Stimulated activated CD4-positive, alpha-beta T cell treated with anti-CD3 and anti-CD28 coated beads, Interleukin-15, amount 100 ng/mL, for 24 hours (primary cell): ENCODE data around the gene SMIM1.
"Not testable (repeated sequence)": the region's sequence is repeated elsewhere in the genome, so short reads cannot be mapped to it uniquely, and the experiment has no call there.

Source experiments
- DNase-seq: peaks from one replicate; pipeline ENCODE4 v3.0.0-alpha.2; 2020

Gene SMIM1

DNA sequence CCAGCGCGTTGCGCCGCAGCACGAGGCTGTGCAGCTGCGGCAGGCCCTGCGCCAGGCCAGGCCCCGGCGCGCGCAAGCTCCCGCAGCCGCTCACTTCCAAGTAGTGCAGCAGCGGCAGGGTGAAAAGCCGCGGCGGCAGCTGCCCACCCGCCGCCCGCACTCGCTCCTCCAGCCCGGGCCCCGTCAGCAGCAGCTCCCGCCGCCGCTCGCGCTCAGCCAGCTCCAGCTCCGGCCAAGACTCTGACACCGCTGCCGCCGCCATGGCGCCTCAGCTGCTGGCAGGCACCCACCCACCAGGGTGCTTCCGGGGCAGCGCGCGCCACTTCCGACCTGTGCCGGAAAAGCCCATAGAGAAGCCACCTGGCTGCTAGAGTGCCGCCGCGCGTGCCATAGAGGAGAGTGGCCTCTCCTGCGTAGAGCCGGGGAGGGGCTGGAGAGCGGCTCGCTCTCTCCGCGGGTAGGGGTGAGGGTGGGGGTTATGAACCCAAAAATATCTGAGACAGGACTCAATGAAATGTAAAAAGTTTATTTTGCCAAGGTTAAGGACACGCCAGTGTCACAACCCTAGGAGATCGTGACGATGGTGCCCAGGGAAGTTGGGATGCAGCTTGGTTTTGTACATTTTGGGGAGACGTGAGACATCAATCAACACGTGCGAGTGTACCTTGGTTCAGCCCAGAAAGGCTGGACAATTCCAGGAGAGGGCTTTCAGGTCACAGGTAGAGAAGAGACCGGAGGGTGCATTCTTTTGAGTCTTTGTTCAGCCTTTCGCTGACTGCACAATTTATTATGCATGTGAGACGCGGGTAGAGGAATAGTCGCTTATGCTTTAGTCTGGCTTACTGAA is 23.9 kb downstream of the SMIM1 start, which contains the start of gene LRRC47:
Gene LRRC47, minus strand, starts transcription at position 284 of the 847 bp plus-strand sequence. Its CDS starts 22 bp downstream, at position 262.
- peak; percentile 97 for DNase-seq

DNA sequence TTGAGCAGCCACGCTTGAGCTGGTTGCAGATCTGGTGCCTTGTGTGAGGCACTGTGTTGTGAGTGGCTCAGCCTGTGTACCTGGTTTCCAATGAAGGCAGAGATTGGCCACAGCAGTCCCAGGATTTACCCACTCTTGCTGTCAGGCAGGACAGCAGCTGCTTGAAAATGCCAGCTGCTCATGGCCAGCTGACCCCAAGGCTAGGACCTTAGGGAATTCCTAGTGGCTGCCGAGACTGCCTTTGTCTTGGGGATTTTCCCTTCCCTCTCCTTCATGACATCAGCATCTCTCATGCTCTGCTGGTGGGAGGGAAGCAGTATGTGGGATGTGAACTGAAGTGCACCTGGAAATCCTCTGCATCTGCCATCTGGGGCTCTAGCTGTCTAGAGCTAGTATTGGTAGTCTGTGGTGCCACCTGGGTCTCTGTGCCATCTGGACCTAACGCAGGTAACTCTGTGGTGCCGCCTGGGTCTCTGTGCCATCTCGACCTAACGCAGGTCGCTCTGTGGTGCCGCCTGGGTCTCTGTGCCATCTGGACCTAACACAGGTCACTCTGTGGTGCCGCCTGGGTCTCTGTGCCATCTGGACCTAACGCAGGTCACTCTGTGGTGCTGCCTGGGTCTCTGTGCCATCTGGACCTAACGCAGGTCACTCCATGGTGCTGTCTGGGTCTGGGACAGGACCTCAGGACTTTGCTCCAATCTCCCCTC is 27.6 kb downstream of the SMIM1 start:
- DNase-seq: no peak

DNA sequence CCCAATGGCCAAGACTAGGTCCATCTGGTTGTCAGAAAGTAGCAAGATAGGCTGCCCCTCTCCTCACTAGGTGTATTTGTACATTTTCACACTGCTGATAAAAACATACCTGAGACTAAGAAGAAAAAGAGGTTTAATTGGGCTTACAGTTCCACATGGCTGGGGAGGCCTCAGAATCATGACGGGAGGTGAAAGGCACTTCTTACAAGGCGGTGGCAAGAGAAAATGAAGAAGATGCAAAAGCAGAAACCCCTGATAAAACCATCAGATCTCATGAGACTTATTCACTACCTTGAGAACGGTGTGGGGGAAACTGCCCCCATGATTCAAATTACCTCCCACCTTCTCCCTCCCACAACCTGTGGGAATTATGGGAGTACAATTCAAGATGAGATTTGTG is 28.2 kb downstream of the SMIM1 start:
- DNase-seq: not testable (repeated sequence)

DNA sequence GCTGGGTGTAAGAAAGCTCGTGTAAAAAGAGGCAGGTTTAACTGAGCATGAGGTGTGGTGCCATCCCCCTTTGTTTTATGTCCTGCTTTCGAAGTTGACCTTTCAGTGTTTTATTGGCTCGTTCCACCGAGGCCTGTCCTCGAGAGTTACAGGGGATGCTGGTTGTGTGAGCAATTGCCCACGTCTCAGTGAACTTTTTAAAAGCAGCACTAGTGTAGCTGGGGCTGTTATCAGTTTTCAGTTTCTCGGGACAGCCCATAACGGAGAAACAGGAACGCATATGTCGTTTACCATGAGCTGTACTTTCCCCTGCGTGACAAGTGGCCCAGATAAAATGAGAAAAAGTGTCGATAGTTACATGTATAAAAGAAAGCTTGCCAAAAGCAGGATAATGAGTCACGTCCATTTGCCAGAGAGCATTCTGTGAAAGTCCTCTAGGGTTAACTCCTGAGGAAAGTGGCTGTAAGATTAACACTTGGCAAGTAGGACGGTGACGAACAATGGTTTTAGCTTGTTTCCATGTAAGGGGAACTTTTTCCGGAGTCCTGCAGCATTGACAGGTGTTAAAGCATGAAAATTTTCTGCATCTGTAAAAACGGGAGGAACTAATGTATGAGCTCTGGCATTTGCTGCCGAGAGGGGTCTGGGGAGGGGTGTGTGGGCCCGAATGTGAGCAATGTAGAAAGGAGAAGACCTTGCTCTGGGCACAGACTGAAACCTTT is 31.5 kb downstream of the SMIM1 start:
- no peak for DNase-seq

DNA sequence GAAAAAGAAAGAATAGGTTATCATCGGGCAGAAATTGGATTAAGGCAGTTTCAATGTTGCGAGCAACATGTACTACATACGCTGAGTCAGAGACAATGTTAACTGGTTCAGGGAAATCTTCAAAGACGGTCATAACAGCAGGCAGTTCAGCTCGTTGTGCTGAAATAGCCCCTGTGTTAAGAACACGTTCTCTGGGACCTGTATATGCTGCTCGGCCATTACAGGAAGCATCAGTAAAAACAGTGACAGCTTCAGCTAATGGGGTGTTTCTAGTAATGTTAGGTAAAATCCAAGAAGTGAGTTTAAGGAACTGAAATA is 32.0 kb downstream of the SMIM1 start:
- not testable (repeated sequence) for DNase-seq

DNA sequence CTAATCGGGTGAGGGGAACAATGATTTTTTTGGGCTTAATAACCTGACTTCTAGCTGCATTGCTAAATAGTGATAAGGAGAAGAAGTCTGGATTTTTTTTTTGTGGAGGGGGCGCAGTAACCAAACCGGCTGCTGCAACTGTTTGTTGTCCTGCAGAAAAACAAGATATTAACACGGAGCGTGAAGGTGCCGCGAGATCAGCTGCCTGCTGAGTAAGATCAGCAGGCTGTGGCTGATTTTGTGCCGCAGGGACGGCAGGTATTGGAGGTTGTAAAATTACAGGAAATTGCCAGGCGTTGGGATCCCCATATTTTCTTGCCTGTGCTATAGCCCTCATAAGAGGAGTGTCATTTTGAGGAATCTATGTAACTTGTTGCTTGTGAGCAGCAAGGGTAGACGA is 32.5 kb downstream of the SMIM1 start:
- no peak for DNase-seq

DNA sequence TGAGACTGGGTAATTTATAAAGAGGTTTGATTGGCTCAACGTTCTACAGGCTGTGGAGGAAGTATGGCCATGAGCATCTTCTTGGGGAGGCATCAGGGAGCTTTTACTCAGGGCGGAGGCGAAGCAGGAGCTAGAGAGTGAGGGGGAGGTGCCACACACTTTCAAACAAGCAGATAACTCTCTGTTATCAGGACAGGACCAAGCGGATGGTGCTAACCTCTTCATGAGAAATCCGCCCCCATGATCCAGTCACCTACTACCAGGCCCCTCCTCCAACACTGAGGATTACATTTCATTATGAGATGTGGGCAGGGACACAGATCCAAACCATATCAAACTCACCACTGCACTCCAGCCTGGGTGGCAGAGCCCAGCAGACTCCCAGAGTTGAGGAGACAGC is 35.2 kb downstream of the SMIM1 start:
- no peak for DNase-seq

DNA sequence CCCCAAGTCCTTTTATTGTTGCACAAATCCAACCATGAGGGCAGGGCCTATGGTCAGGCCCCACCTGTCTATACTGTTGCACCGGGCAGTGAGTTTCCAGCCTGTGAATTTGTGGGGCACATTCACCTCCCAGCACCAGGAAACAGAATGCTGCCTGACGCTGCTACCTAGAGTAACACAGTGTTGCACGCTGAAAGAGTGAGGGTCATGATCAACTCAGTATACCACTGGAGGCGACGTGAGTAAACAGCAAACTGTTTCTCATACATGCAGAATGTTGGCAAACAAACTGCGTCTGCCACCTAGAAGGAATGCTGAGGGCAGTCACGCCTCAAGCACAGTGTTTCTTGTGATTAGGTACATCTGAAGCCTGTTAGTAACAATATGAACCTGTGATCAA is 37.1 kb downstream of the SMIM1 start:
- DNase-seq: no peak

DNA sequence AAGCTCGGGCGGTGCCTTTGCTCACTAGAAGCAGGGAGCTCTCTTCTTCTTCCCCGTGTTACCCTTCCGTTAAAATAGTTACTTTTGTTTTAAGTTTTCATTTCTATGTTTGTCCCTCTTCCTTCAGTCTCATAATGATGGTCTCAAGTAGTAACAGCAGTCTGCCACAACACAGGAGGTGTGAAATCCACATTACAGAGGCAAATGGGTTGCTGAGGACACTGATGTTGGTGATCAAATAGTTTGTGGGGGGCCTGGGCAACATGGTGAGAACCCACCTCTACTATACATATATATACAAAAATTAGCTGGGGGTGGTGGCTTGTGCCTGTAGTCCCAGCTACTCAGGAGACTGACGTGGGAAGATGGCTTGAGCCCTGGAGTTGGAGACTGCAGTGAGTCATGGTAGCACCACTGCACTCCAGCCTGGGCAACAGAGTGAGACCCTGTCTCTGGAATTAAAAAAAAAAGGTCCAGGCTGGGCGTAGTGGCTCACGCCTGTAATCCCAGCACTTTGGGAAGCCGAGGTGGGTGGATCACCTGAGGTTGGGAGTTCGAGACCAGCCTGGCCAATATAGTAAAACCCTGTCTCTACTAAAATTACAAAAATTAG is 37.7 kb downstream of the SMIM1 start:
- not testable (repeated sequence) for DNase-seq

DNA sequence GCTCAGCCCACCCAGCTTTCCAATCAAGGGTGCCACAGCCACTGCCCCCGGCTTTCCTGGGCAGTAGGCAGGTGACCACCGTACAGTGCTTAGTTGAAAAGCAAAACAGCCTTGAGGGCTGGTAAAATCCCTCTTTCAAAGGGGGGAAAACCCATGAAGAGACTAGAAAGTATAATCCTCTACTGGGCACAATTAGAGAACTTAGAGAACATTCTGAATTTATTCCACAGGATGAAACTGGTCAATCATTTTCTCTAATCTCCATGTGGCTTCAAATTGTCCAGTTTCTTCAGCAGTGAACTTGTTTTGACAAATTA is 39.0 kb downstream of the SMIM1 start:
- no peak for DNase-seq

DNA sequence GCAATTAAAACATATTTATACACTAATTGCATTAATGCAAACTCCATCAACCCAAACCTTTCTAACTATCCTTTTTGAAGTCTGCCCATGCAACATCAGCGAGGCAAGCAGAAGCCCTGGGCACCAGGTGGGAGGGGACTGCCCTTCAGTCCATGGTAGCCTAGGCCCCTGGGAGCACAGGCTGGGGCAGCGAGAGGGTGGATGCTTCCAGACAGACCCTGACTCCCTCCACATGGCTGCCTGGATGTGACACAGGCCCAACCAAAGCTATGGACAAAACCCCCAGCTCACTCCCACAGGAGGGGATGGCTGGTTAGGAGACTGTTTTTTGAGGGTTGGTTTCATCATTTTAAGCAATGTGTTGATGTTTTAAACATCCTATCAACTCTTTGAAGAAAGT is 41.5 kb downstream of the SMIM1 start:
- no peak for DNase-seq

DNA sequence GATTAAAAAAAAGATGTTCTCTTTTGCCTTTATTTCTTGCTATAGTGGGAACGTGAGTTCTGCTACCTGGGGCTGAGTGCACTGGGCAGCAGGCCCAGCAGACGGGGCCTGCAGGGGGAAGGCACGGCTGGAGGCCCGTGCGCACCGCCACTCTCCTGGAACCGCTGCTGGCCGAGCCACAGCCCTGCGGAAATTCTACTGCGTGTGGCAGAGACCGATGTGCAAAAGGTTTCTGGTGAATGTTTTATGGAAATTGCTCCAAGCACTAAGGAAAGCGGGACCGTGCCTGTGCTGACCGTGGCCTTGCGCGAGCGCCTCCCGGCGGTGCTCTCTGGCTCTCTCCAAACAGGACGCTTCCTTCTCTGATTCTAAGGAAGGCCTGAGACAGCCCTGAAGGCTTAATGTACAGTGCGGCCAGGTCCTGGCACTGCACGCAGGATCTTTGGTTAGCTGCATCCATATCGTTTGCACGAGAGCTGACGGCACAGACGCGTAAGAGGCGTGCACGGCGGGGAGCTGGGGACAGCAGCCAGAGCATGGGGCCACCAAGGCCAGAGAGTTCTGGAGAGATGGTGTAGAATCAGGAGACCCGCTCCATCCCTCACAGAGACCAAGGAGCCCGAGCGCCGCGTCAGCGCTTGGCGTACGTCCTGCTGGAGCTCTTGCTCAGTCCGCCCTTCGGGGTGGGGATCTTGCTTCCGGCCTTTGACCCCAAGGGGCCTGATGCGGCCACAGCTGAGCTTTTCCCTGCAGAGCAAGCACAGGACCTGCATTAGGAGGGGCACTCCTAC is 42.4 kb downstream of the SMIM1 start:
- DNase-seq: no peak

DNA sequence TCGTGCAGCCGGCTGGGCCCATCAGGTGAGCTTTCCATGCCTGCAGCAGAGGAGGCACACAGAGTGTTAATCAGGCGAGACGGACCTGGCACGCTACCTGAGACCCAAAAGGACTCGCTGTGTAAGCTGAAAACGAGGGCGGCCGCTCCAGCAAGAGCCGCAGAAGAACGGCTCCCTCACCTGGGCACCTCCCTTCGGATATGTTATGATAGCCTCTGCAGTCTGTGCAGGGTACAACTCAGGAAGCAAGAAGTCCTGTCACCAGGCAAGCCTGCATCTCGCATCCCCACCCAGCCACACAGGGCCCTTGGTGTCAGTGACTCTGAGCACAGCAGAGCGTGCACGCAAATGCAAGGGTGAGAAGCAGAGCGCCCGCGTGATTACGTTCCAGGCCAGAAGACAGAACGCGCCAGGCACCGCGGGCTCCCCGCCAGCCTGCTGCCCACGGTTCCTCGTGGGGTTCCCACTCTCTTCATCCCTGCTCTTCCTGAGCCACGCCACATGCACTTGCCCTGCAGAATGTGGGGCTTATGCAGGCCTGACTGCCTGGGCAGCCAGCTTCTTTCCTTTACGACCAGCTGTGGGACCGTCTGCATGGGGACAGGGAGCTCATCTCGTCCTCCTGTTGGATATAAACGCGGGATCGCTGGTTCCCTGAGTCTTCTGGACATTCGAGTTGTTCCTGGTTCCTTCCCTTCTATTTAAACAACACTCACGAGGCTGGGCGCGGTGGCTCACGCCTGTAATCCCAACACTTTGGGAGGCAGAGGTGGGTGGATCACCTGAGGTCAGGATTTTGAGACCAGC is 44.0 kb downstream of the SMIM1 start:
- no peak for DNase-seq

DNA sequence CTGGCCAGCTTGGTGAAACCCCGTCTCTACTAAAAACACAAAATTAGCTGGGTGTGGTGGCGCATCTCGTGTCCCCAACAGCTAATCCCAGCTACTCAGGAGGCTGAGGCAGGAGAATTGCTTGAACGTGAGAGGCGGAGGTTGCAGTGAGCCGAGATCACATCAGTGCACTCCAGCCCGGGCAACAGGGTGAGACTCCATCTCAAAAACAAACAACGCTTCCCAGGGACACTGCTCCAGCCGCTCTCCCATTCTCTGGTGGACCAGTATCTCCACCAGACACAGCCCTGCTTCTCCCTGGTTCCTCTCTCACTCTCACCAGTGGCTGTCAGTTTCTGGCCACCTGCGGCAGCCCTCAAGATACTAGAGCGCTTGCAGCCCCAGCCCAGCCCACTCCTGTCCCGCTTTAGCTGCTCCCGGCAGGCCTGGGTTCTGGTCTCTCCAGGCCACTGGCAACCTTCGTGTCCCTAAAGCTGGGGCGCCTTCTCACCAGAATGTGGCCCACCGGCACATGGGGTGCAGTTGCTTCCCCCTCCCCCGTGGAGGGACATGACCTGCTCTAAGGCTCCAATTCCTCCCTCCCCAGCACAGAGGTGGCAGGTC is 44.7 kb downstream of the SMIM1 start:
- DNase-seq: no peak

DNA sequence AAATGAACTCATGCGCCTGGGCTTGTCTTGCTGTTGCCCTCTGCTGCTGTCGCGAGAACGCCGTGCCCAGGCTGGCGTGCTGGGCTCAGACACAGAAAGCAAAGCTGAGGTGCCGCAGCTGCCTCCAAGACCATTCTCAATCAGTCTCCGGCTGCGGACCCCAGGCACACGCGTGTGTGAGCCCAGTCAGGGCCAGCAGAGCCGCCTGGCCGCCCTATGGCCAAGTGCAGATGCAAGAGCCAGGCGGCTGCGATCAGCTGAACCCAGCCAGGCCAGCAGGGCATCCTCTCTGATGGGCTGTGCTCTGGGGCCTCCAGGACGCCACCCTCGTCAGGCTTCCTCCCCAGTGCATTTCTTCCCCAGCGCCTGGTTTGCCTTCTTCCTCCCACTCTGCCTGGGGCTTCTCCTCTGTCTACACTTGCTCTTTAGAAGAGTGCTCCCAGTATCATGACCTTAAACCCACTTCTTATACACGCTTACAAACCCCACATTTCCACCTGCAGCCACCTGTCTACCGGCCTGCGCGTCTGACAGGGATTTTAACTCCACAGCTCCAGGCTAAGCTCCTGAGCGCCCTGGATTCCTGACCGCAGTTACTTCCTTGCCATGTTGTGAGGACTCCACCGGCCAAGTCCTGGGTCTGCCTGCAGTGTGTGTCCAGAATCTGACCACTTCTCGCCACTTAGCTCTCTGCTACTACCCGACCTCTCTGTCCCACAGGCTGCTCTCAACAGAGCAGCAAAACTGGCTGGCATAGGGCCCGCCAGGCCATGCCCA is 45.5 kb downstream of the SMIM1 start:
- DNase-seq: no peak

DNA sequence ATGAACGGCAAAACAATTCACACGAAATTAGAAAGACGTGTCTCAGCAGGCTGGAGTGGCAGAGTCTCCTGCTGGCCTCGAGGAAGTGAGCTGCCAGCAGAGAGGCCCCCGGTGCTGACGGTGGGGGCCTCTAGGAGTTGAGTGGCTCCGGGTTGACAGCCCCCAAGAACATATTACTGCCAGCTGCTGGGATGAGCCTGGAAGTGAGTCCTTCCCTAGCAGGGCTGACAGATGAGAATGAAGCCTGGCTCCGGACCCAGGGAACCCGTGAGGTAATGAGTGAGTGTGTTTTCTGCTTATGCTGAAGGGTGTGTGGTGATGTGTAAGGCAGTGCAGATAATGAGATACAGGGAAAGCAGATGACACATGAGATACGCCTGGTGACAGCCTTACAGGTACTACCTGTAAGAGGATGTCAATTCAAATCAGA is 47.2 kb downstream of the SMIM1 start:
- DNase-seq: no peak

DNA sequence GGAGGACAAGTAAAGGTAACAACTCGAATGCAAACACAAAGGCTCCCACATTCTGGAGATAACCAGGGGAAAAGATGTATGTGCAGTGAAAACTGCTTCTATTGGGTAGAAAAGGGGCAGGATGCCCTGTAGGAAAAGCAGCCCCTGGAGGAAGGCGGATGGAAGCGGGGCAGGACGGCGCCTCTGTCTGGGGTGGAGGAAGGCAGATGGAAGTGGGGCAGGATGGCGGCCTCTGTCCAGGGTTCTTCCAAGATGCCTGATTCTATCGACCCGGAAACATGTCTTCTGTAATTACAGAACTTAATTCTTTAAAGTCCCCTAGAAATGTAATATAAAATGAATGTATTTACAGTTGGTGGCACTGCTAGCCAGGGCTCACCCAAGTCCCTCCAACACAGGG is 47.8 kb downstream of the SMIM1 start:
- no peak for DNase-seq

DNA sequence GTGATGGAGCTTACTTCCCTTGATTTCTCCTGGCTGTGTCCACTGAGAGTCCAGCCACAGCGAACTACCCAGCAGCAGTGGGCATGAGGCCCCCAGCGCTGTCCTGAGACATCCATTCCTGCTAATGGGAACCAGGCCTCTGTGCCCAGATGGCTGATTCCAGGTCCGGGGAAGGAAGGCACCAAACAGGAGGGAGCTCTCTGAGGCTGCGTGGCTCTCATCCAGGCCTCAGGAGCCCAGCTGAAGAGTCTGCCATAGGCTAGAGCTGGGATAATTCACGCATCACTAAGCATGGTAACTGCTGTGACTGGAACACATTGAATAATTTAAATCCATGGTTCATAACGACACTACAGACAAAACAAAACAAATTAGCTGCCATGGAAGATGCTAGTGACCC is 48.5 kb downstream of the SMIM1 start:
- DNase-seq: no peak

DNA sequence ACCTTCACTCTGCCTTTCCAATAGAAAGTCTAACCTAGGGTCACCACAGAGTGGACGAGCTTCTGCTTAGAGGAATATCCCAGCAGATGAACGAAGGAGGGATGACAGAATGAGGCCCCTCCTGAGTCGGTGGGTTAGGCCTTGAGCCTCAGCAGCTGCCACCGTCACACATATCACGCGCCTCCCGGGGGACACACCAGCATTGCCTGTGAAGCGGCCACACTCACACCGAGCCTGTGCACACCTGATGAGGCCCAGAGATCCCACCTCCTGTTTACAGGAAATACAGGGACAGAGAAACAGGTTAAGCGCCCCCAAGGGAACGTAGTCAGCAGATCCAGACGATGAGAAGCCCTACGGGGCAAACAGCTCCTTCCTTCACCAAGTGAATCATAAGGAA is 48.9 kb downstream of the SMIM1 start:
- DNase-seq: no peak

DNA sequence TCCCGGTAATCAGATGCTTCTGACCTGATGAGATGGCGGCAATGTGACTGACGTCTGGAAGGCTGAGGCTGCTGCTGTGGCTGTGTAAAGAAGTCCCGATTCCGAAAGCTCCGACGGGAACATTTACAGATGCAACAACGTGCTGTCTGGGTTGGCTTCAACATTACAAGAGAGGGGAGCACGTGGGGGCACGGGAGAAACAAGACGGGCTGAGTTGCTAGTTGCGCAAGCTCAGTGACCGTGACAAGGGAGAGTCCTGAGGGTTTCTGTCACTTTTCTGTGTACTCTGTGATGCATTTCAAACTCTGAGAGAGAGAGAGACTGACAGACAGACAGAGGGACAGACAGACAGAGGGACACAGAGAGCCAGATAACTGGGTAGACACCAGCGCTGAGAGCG is 49.4 kb downstream of the SMIM1 start:
- DNase-seq: no peak

DNA sequence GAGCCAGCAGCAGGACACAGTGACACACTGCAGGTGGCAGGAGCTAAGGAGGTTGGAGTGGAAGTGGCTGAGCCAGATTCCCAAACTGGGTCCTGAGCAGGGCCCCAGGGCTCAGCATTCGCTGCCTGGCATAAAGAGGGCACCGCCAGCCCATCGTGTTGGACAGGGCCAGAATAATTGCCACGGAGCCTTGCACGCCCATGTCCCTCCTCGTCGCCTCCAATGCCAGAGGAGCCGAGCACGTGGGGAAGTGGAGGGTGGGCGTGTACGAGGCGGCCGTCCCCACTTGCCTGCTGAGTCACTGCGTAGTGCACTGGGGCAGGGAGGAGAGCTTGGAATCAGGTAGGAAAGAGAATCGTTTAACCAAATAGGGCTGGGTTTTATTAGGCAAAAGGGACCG is 49.9 kb downstream of the SMIM1 start:
- no peak for DNase-seq
